WTC11 (cell line): Measurements from ENCODE around the gene LMOD3.

Experiments
- RORB ChIP-seq: fragments of 250-450 bp; sonication (Bioruptor Pico); IDR thresholded peaks from 2 replicates; pipeline ENCODE4 v1.9.0; 2021; ENCODE audit warnings: mild to moderate bottlenecking
- TP53 ChIP-seq: sonication (generic); formaldehyde crosslinking; IDR thresholded peaks from 2 replicates; pipeline ENCODE4 v1.8.1; 2023; ENCODE audit warnings: mild to moderate bottlenecking, missing genetic modification reagents
- ZNF232 ChIP-seq: sonication (generic); formaldehyde crosslinking; IDR thresholded peaks from 2 replicates; pipeline ENCODE4 v1.8.0; 2022; ENCODE audit warnings: mild to moderate bottlenecking, missing genetic modification reagents
- TF ChIP-seq, protein P1 (sequence below): fragments of 200-600 bp; IDR thresholded peaks from 2 replicates; pipeline ENCODE4 v1.8.0; 2022; ENCODE audit warnings: antibody characterized with exemption
- TF ChIP-seq, protein P2 (sequence below): sonication (generic); formaldehyde crosslinking; IDR thresholded peaks from 2 replicates; pipeline ENCODE4 v1.8.1; 2023; ENCODE audit warnings: mild to moderate bottlenecking, missing genetic modification reagents
- TF ChIP-seq, protein P3 (sequence below): sonication (generic); formaldehyde crosslinking; conservative IDR thresholded peaks from 2 replicates; pipeline ENCODE4 v1.8.1; 2023; ENCODE audit warnings: mild to moderate bottlenecking, low read depth, missing genetic modification reagents, moderate library complexity
- TF ChIP-seq, protein P4 (sequence below): sonication (generic); formaldehyde crosslinking; IDR thresholded peaks from 2 replicates; pipeline ENCODE4 v1.8.1; 2022; ENCODE audit warnings: missing genetic modification reagents, borderline replicate concordance
- TF ChIP-seq, protein P5 (sequence below): sonication (generic); formaldehyde crosslinking; IDR thresholded peaks from 2 replicates; pipeline ENCODE4 v1.8.1; 2022; ENCODE audit warnings: low read depth, missing genetic modification reagents, borderline replicate concordance
- TF ChIP-seq, protein P6 (sequence below): sonication (generic); formaldehyde crosslinking; IDR thresholded peaks from 2 replicates; pipeline ENCODE4 v1.8.1; 2023; ENCODE audit warnings: mild to moderate bottlenecking, missing genetic modification reagents, moderate library complexity

DNA sequence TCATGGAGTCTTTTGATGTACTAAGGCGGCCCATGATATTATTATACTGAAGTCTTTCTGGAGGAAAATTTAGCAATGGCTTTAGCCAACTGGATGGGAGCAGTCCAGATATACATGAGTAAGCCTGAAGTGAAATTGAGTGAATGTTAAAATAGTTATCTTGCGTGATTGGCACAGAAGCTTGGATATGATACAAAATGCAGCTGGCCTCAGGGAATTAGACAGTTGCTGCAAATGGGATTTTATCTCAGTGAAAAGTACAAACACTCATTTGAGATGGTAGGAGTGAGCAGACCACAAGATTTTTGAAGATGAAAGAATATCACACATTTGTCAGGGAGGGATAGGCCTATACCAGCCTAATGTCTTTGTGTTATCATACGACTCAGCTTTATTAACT lies 8.9 kb downstream of the LMOD3 start:
- TF ChIP-seq ZNF232 = no peak
- TF ChIP-seq, protein P1, sequence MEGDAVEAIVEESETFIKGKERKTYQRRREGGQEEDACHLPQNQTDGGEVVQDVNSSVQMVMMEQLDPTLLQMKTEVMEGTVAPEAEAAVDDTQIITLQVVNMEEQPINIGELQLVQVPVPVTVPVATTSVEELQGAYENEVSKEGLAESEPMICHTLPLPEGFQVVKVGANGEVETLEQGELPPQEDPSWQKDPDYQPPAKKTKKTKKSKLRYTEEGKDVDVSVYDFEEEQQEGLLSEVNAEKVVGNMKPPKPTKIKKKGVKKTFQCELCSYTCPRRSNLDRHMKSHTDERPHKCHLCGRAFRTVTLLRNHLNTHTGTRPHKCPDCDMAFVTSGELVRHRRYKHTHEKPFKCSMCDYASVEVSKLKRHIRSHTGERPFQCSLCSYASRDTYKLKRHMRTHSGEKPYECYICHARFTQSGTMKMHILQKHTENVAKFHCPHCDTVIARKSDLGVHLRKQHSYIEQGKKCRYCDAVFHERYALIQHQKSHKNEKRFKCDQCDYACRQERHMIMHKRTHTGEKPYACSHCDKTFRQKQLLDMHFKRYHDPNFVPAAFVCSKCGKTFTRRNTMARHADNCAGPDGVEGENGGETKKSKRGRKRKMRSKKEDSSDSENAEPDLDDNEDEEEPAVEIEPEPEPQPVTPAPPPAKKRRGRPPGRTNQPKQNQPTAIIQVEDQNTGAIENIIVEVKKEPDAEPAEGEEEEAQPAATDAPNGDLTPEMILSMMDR = no peak
- TF ChIP-seq, protein P2, sequence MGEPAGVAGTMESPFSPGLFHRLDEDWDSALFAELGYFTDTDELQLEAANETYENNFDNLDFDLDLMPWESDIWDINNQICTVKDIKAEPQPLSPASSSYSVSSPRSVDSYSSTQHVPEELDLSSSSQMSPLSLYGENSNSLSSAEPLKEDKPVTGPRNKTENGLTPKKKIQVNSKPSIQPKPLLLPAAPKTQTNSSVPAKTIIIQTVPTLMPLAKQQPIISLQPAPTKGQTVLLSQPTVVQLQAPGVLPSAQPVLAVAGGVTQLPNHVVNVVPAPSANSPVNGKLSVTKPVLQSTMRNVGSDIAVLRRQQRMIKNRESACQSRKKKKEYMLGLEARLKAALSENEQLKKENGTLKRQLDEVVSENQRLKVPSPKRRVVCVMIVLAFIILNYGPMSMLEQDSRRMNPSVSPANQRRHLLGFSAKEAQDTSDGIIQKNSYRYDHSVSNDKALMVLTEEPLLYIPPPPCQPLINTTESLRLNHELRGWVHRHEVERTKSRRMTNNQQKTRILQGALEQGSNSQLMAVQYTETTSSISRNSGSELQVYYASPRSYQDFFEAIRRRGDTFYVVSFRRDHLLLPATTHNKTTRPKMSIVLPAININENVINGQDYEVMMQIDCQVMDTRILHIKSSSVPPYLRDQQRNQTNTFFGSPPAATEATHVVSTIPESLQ = no peak
- no peak for TF ChIP-seq TP53 (CRISPR knock-in tag)
- TF ChIP-seq, protein P3, sequence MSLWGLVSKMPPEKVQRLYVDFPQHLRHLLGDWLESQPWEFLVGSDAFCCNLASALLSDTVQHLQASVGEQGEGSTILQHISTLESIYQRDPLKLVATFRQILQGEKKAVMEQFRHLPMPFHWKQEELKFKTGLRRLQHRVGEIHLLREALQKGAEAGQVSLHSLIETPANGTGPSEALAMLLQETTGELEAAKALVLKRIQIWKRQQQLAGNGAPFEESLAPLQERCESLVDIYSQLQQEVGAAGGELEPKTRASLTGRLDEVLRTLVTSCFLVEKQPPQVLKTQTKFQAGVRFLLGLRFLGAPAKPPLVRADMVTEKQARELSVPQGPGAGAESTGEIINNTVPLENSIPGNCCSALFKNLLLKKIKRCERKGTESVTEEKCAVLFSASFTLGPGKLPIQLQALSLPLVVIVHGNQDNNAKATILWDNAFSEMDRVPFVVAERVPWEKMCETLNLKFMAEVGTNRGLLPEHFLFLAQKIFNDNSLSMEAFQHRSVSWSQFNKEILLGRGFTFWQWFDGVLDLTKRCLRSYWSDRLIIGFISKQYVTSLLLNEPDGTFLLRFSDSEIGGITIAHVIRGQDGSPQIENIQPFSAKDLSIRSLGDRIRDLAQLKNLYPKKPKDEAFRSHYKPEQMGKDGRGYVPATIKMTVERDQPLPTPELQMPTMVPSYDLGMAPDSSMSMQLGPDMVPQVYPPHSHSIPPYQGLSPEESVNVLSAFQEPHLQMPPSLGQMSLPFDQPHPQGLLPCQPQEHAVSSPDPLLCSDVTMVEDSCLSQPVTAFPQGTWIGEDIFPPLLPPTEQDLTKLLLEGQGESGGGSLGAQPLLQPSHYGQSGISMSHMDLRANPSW (CRISPR knock-in tag) = no peak
- TF ChIP-seq, protein P4, sequence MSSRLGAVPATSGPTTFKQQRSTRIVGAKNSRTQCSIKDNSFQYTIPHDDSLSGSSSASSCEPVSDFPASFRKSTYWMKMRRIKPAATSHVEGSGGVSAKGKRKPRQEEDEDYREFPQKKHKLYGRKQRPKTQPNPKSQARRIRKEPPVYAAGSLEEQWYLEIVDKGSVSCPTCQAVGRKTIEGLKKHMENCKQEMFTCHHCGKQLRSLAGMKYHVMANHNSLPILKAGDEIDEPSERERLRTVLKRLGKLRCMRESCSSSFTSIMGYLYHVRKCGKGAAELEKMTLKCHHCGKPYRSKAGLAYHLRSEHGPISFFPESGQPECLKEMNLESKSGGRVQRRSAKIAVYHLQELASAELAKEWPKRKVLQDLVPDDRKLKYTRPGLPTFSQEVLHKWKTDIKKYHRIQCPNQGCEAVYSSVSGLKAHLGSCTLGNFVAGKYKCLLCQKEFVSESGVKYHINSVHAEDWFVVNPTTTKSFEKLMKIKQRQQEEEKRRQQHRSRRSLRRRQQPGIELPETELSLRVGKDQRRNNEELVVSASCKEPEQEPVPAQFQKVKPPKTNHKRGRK (CRISPR knock-in tag) = no peak
- no peak for TF ChIP-seq RORB
- TF ChIP-seq, protein P5, sequence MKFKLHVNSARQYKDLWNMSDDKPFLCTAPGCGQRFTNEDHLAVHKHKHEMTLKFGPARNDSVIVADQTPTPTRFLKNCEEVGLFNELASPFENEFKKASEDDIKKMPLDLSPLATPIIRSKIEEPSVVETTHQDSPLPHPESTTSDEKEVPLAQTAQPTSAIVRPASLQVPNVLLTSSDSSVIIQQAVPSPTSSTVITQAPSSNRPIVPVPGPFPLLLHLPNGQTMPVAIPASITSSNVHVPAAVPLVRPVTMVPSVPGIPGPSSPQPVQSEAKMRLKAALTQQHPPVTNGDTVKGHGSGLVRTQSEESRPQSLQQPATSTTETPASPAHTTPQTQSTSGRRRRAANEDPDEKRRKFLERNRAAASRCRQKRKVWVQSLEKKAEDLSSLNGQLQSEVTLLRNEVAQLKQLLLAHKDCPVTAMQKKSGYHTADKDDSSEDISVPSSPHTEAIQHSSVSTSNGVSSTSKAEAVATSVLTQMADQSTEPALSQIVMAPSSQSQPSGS (CRISPR knock-in tag) = no peak
- TF ChIP-seq, protein P6, sequence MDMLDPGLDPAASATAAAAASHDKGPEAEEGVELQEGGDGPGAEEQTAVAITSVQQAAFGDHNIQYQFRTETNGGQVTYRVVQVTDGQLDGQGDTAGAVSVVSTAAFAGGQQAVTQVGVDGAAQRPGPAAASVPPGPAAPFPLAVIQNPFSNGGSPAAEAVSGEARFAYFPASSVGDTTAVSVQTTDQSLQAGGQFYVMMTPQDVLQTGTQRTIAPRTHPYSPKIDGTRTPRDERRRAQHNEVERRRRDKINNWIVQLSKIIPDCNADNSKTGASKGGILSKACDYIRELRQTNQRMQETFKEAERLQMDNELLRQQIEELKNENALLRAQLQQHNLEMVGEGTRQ (CRISPR knock-in tag) = no peak
